Left lung (tissue), 10 donors: ENCODE results near the gene RMDN2. TPM values are rescaled to one million over a fixed set of nuclear protein-coding genes. Genes with fewer than 3 reads are reported as not detected.
A peak's percentile ranks its signal among the peaks of the same experiment; 100 is the strongest.

Source experiments
- ATAC-seq: fragments of 200-7000 bp; cut with Tn5 transposase; one replicate; pipeline ENCODE4 v1.9.1; 2020; ENCODE audit warnings: moderate library complexity
- DNase-seq, 4 donors: peaks; one replicate each; pipeline ENCODE4 v3.0.0-alpha.2; 2013 to 2020
- H3K27ac ChIP-seq, 2 donors: fragments of 200-600 bp; sonication (generic) in 1 of 2; one replicate each; pipeline versions ENCODE4 v1.5.0 to v1.8.0; 2020 to 2021
- H3K27me3 ChIP-seq, 2 donors: fragments of 200-600 bp; sonication (generic) in 1 of 2; one replicate each; pipeline versions ENCODE4 v1.5.0 to v1.8.0; 2020 to 2021
- H3K36me3 ChIP-seq, 2 donors: fragments of 200-600 bp; sonication (generic) in 1 of 2; one replicate each; pipeline versions ENCODE4 v1.5.0 to v1.8.0; 2020 to 2021
- H3K4me1 ChIP-seq, 2 donors: fragments of 200-600 bp; one replicate each; pipeline ENCODE4 v1.8.0; 2021
- H3K4me3 ChIP-seq, 2 donors: fragments of 200-600 bp; sonication (generic) in 1 of 2; one replicate each; pipeline versions ENCODE4 v1.5.0 to v1.8.0; 2020 to 2021; ENCODE audit warnings: mild to moderate bottlenecking in 1 of 2
- H3K9me3 ChIP-seq, 2 donors: fragments of 200-600 bp; sonication (generic) in 1 of 2; one replicate each; pipeline versions ENCODE4 v1.5.0 to v1.8.0; 2020 to 2021
- intact Hi-C, 2 donors: fragments of 100-400 bp; cut with DNase I; formaldehyde crosslinking; loops; one replicate each; pipeline versions ENCODE4 v1.11.2 to v1.14.2; 2022
- polyA plus RNA-seq, 6 donors: library from polyadenylated mRNA; unstranded; fragments of 120-200 nt; gene quantifications; one replicate each; pipeline ENCODE4 v1.2.1, GENCODE V29; 2013; ENCODE audit not compliant: insufficient read length in 6 of 6
- total RNA-seq, 2 donors: library from RNA; stranded (reverse); fragmentation: NEBNext Ultra II Directional; extraction: Animal tissue kit (Norgen Biotek cat#: 25700); gene quantifications; one replicate each; pipeline ENCODE4 v1.2.1, GENCODE V29; 2021
- TF ChIP-seq, protein P1 (sequence below), 2 donors: fragments of 200-600 bp; sonication (generic) in 1 of 2; IDR thresholded peaks; one replicate each; pipeline versions ENCODE4 v1.5.0 to v1.8.0; 2021; ENCODE audit warnings: antibody characterized with exemption in 2 of 2
- donor health status: DM: no; HTN: yes; CAD: no.
- donor health status: DM: no; HTN: no; CAD: no.

Gene RMDN2
- total and polyA plus RNA-seq, 8 donors: 14.2 to 21.7 (median 16.6) TPM

DNA sequence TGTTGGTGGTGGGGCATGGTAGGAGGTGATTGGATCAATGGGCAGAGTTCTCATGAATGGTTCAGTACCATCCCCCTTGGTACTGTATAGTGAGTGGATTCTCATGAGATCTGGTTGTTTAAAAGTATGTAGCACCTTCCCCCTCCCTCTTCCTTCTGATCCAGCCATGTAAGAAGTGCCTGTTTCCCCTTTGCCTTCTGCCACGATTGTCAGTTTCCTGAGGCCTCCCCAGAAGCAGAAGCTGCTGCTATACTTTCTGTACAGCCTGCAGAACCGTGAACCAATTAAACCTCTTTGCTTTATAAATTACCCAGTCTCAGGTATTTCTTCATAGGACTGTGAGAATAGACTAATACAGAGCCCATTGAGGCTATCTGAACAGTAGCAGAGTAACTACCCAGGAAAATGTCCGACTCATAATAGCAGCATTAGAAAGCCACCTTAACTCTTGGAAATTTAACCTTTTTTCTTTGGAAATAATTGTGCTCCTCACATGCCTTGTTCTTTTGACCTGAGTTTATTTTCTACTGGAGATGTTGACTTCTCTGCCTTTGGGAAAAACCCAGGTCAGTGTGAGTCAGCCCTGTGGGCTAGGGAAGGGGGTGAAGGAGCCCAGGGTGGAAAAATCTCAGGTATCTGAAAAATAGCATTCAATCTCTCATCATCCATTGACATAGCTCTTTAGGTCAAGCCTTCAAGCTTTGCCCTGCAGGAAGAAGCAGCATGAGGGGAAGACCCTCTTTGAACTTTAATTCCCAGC lies 132.7 kb downstream of the RMDN2 start:
- ATAC-seq (peak; percentile 50), DNase-seq (no peak)
- Histone ChIP-seq H3K27me3 (no peaks in the 10 kb centered on the region), H3K27ac (no peak overlapping the region), H3K4me1 (no peaks in the 10 kb centered on the region), H3K36me3 (no peaks in the 10 kb centered on the region), H3K4me3 (no peak overlapping the region), H3K9me3 (no peaks in the 10 kb centered on the region)
- intact Hi-C loops: no loop called here
- TF ChIP-seq, protein P1, sequence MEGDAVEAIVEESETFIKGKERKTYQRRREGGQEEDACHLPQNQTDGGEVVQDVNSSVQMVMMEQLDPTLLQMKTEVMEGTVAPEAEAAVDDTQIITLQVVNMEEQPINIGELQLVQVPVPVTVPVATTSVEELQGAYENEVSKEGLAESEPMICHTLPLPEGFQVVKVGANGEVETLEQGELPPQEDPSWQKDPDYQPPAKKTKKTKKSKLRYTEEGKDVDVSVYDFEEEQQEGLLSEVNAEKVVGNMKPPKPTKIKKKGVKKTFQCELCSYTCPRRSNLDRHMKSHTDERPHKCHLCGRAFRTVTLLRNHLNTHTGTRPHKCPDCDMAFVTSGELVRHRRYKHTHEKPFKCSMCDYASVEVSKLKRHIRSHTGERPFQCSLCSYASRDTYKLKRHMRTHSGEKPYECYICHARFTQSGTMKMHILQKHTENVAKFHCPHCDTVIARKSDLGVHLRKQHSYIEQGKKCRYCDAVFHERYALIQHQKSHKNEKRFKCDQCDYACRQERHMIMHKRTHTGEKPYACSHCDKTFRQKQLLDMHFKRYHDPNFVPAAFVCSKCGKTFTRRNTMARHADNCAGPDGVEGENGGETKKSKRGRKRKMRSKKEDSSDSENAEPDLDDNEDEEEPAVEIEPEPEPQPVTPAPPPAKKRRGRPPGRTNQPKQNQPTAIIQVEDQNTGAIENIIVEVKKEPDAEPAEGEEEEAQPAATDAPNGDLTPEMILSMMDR (IDR thresholded peaks at IDR 0.05): no peak

DNA sequence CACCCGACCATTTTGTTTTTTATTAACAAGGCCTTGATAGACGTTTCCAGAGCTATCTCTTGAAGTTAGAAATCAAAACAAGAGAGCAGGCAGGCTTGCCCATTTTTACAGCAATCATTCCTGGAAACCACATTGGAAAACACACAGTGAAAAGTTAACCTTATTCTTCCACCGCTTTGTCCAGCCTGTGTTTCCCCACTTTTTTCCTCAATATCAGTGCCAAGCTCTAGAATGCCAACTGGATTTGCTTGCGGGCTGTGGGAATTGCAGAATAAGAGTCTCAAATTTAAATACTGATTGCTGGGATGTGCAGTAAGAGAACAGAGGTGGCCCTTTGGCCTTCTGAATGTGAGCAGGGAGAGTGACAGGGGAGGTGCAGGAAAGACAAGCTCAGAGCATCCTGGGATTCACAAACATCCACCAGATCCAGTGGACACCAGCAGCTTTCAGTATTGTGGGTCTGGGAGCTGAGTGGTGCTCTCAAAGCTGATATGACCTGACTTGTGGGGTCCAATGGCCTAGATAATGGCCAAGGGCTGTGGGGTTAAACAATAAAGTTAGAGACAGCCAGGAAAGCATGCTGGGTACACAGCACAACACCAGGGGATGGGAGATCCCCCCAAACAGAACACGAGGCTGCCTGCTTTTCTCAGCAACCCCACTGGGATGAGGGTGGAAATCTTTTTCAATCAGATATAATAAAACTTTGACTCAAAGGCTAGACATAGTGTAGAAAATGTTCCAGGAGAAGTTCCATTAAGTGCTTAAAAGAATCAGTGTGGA lies 135.3 kb downstream of the RMDN2 start:
- H3K9me3 ChIP-seq: no peaks in the 10 kb centered on the region
- peaks cover 0 to 14% of the 10 kb centered on the region in 2 donors for H3K36me3 ChIP-seq
- H3K4me1 ChIP-seq: no peaks in the 10 kb centered on the region
- no peak for ATAC-seq
- TF ChIP-seq, protein P1 (IDR thresholded peaks at IDR 0.05): no peak
- H3K4me3 ChIP-seq: no peak overlapping the region
- DNase-seq: no peak
- no peak overlapping the region for H3K27ac ChIP-seq
- H3K27me3 ChIP-seq: no peaks in the 10 kb centered on the region
- intact Hi-C loops: no loop called here

GRCh38 chr2:38064801-38065501 lies 139.9 kb downstream of the RMDN2 start:
- no peaks in the 10 kb centered on the region for H3K9me3 ChIP-seq
- H3K4me1 ChIP-seq: peaks cover 0 to 22% of the 10 kb centered on the region in 2 donors
- peaks cover 0 to 53% of the 10 kb centered on the region in 2 donors for H3K36me3 ChIP-seq
- ATAC-seq (peak; percentile 34), DNase-seq (no peak)
- no peaks in the 10 kb centered on the region for H3K27me3 ChIP-seq
- H3K4me3 ChIP-seq: no peak overlapping the region
- TF ChIP-seq, protein P1 (IDR thresholded peaks at IDR 0.05): no peak
- intact Hi-C loops: no loop called here
- H3K27ac ChIP-seq: no peak overlapping the region

DNA sequence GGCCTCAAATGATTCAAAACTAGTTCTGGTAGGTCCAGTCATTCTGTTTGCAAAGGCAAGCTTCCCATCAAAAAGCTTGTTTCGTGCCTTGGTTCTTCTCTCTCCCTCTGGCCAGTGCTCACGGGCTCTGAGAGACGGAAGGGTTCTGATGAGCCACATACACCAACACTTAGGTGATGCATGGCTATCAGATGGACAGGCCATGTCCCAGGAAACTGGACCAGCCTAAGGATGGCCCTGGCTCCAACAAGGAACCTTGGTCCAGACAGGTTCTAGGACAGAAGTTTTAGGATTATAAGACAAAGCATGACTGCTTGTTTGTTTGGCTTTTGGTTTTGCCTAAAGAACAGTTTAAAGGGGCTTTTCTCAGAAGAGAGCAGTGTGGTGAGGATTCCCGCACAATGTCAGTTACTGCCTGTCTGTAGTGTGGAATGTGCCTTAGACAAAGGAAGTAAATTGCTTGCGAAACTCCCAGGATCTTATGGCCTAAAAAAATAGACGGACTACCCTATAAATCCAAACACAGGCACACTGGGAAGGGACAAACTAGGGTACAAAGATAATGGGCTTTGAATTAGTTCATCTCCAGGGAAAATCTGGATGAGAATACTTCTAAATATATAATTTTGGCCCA lies 140.5 kb downstream of the RMDN2 start:
- ATAC-seq: no peak
- no peaks in the 10 kb centered on the region for H3K27me3 ChIP-seq
- H3K4me3 ChIP-seq: no peak overlapping the region
- no peak overlapping the region for H3K27ac ChIP-seq
- peaks cover 0 to 60% of the 10 kb centered on the region in 2 donors for H3K36me3 ChIP-seq
- DNase-seq: no peak
- intact Hi-C loops: no loop called here
- peaks cover 0 to 29% of the 10 kb centered on the region in 2 donors for H3K4me1 ChIP-seq
- H3K9me3 ChIP-seq: no peaks in the 10 kb centered on the region
- TF ChIP-seq, protein P1 (IDR thresholded peaks at IDR 0.05): no peak
